Glomerular visceral epithelial cell (primary cell): Measurements from ENCODE around the gene TMEM190.
A peak's percentile ranks its signal among the peaks of the same experiment; 100 is the strongest.

Experiments
- DNase-seq: peaks from one replicate; pipeline ENCODE4 v3.0.0-alpha.2; 2016; ENCODE audit errors: extremely low spot score

TMEM190 gene

DNA sequence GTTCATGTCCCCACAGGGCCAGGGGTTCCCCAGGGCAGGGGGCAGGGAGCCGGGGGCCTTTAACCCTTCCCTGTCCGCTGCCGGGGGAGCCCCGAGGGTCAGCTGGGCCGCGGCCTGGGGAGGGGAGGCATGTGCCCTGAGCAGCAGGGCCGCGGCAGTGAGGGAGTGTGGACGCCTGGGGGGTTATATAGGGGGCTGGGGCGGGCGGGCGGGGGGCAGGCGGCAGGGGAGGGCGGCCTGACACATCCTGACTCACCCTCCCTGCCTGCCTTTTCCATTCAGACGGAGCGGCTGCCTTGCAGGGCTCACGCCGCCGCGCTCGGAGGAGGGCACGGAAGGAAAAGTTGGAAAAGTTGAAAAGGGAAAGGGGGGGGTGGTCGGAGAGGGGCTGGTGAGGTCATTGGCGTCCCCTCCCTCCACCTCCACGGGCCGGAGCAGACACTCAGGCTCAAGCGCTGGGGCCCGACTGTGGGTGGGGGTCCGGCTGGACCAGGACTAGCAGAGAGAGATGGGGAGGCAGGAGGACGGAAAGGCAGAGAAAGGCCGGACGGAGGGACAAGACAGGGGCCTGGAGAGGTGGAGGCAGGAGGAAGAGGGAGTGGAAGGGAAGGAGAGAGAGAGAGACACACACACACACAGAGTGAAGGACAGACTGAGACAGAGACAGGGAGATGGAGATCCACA lies 6.2 kb upstream of the TMEM190 start, which contains the start of gene IL11:
Gene IL11 (minus strand): TSS at position 159 of the 684 bp plus-strand sequence. CDS start 153 bp downstream, at position 6.
- peak; percentile 88 for DNase-seq

DNA sequence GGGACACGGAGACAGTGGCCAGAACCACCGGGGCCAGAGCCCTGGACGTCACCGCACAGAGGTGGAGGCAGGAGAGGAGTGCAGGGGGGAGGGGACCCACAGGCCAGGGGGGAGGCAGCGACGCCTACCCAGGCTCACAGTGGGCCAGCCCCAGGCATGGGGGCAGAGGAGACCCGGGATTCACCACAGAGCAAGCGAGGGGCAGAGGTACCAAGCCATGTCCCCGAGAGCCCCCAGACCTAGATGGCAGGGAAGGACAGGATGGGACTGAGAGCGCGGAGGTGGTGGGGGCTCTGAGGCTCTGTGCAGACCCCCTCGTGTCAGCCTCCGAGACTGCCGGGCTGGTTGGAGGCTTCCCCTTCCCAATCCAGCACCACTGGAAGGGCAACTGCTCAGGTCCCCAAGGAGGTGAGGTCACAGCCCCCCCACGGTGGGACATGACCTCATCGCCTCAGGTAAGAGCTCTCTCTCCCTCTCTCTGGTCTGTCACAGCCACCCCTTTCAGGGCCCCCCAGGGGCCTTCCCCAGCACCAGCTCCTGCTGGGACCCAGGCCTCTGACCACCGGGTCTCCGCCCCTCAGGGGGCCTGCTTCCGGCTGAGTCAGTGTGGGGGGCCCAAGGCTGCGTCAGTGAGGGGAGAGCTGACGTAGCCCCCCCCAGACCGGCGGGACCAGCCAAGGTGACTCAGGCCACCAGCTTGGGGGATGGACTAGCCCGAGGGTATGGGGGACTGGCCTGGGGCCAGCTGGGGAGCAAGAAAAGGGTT lies 4.1 kb upstream of the TMEM190 start:
- DNase-seq = peak; percentile 93

DNA sequence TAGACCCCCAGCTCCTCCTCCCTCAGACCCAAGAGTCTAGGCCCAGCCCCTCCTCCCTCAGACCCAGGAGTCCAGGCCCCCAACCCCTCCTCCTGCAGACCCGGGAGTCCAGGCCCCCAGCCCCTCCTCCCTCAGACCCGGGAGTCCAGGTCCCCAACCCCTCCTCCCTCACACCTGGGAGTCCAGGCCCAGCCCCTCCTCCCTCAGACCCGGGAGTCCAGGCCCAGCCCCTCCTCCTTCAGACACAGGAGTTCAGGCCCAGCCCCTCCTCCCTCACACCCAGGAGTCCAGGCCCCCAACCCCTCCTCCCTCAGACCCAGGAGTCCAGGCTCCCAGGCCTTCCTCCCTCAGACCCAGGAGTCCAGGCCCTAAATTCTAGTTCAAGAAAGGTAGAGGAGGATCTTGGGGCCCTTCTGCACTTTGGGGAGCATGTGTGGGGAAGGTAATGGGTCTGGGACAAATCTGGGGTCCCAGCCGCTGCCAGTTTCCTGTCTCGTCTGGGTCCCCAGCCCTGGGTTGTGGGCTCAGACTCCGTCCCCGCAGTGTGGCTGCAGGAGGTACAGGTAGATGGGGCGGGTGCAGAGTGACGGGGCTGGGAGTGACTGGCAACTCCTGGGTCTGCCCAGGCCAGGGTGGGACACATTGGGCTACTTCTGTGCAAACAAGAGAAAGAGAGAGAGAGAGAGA lies 3.2 kb upstream of the TMEM190 start:
- DNase-seq = peak; percentile 56

DNA sequence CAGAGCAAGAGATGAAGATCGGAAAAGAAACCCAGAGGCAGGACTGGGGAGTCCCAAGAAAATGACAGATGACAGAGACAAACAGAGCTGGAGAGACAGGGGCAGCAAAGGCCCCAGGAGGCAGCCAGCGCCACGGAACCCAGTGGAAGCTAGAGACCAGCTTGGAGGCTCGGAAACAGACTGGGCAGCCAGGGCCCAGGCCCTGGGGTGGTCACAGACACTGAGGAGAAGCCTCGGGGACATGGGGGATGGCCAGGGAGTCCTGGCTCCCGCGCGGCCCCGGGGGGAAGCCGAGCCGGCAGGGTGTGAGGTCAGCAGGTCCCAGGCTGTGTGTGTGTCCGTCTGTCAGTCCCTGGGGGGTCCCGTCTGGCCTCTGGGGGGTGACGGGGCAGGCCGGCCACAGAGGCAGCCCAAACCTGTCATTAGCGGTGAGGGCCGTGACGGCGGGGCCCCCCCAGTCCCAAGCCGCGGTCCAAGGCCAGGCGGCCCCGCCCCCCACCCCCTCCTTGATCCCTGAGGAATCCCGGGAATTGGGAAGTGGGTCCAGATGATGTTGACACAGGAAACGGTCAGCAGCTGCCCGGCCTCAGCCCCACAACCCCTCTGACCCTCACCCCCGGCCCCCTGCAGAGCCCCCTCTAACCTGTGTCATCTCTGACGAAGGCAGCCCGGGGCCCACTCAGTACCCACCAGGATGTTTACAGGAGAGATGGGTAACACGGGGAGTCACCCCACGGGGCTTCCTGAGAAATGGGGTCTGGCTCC lies 2.5 kb upstream of the TMEM190 start:
- peak; percentile 95 for DNase-seq

DNA sequence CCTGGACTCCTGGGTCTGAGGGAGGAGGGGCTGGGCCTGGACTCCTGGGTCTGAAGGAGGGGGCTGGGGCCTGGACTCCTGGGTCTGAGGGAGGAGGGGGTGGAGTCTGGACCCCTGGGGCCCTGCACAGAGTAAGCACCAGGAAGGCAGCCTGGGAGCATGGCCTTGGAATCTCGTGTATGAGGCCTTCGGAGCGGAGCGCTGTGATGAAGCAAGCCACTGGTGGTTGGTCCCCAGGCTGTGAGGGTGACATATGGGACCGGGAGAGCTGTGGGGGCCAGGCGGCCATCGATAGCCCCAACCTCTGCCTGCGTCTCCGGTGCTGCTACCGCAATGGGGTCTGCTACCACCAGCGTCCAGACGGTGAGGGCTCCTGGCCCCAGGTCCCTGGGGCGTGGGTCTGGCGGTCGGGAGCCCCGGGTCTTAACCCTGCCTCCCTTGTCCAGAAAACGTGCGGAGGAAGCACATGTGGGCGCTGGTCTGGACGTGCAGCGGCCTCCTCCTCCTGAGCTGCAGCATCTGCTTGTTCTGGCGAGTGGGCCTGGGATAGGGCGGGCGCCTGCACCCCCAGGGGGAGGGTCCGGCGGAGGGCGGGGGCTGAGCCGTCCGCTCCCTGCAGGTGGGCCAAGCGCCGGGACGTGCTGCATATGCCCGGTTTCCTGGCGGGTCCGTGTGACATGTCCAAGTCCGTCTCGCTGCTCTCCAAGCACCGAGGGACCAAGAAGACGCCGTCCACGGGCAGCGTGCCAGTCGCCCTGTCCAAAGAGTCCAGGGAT lies 918 bp downstream of the TMEM190 start:
- no peak for DNase-seq

DNA sequence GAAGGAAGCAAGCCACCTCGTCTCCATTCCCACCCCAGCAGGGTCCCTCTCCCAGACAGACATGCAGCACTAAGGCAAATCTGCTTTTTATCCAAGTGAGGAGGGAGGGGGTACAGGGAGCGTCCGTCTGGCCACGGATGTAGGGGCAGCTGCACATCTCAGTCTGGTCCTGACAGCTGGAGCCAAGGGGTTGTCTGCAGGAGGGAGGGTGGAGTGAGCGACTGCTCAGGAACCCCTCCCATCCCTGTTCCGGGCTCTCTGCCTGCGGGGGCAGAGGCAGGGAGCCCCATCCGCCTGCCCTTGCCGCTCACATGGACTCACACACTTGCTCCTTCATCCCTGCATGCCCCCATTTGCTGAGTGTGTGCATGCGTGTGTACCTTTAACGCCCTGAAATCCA lies 2.5 kb downstream of the TMEM190 start:
- DNase-seq = no peak

DNA sequence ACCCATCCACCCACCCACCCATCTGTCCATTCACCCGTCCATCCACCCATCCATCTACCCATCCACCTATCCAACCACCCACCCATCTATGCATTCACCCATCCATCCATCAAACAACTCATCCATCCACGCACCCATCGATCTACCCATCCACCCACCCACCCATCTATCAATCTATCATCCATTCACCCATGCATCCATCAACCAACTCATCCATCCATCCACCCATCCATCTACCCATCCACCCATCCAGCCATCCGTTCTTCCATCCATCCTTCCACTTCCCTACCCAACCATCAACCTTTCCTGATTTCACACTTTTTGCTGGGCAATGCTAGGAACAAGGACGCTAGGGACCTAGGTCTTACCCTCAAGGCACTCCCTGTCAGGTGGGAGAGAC lies 5.4 kb downstream of the TMEM190 start:
- DNase-seq = no peak

DNA sequence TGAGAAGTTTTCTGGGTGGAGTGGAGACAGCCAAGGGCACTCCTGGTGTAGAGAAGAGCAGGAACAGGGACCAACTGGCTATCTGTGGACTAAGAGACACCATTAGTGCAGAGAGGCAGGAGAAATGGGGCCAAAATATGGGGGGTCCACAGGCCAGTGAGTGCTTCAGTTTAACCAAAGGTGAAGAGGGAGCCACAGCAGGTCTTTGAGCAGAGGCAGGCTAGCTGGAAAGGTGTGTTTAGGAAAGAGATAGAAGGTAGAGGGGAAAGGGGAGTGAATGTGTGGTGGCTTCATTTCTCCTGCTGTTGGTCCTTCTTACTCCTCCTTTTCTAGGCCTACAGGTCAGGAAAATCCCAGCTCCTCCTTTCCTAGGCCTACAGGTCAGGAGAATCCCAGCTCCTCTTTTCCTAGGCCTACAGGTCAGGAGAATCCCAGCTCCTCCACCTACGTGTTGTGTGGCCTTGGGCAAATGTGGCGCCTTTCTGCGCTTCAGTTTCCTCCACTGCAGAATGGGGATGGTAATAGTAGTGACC lies 6.0 kb downstream of the TMEM190 start:
- no peak for DNase-seq

DNA sequence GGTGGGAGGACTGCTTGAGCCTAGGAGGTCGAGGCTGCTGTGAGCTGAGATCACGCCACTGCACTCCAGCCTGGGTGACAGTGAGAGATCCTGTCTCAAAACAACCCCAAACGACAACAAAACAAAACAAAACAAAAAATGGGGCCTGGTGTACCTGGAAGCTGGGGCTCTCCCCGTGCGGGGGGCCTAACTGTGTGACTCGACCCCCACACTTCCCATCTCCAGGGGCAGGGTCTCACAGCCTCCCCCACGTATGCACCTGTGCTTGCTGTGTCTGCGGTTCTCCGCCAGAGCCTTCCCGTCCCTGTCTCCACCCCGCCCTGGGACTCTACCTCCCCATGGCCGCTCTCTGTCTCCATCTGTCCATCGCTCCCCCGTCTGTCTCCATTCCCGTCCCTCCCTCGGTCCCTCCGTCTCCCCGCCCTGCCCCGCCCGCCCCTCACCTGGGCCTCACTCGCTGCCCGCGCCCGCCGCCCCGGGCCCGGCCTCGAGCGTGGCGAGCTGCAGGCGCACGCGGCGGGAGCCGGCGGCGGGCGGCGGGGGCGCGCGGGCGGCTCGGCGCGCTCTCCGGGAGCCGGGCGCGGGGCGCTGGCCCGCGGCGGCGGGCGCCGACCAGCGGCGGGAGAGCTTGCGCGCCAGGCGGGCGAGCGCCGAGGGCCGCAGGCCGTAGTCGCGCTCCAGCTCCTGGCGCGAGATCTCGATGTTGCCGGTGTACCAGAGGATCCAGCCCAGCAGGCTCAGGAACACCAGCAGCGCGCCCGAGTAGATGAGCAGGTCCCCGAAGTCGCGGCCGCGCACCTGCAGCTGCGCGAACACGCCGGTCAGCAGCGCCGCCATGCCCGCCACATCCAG lies 6.9 kb downstream of the TMEM190 start:
- DNase-seq = peak; percentile 75

DNA sequence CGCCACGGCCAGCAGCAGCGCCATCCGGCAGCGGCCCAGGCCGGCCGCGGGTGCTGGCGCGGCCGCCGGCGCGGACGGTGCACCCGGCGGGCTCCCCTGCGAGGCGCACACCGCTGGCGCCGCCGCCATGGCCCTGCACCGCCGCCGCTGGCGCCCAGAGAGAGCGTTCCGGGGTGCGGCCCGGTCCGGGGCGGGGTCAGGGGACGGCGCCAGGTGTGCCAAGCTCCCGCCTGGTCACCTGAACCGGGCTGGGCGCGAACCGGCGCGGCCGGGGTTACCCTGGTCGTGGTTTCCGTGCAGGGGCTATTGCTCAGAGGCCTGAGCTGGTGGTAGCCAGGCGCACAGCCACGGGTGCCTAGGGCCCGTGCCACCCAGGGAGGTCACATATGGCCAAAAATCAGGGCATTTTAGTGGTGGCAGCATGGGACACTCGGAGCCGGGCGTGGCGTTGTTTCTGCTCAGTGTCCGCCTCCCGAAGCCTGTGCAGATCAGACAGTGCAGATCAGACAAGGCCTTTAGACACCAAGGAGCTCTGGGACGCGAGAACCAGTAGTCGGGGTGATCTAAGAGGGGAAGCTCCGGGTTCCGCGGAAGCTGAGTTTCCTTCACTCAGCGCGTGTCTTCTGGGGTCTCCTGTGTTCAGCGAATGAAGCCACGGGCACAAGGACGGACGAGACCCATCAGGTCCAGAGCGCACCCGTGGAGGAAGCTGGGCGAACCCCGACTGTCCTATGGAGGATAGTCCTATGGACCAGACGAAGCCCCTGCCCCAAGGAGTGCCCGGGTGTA lies 7.7 kb downstream of the TMEM190 start, which contains the start of gene TMEM238:
Gene TMEM238 (minus strand): TSS at position 162 of the 789 bp plus-strand sequence. CDS start 33 bp downstream, at position 129.
- no peak for DNase-seq

DNA sequence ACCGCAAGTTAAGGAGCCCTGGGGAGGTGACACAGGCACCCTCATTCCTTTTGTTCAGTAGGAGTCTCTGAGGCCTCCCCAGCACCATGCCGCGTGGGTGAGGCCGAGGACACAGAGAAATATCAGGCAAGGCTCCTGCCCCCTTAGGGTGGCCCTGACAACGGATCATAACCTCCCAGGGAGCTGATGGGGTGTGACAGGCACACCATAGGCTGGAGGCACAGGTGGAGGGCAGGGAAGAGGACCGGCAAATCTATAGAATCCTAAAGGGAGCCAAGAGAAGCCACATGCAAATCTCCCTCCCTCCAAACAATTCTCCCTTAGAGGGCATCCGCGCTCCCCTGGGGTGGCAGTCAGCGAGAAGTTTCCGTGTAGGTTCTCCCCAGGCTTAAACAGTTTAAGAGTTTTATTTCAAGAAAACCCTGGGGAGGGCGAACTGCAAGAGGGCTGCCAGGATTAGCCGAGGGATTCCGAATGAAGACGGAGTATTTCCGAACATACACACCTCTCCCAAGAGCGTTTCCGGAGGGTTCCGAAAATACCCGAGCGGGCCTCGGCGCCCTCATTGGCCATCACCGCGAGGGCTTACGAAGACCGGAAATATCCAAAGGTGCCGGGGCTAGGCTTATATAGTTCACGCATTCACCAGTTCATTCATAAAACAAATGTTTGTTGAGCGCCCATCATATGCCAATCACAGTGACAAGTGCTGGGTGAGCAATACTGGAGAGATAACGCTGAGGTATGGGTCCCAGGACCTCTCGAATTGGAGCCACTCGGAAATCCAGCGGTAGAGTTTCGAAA lies 8.5 kb downstream of the TMEM190 start:
- peak; percentile 96 for DNase-seq

DNA sequence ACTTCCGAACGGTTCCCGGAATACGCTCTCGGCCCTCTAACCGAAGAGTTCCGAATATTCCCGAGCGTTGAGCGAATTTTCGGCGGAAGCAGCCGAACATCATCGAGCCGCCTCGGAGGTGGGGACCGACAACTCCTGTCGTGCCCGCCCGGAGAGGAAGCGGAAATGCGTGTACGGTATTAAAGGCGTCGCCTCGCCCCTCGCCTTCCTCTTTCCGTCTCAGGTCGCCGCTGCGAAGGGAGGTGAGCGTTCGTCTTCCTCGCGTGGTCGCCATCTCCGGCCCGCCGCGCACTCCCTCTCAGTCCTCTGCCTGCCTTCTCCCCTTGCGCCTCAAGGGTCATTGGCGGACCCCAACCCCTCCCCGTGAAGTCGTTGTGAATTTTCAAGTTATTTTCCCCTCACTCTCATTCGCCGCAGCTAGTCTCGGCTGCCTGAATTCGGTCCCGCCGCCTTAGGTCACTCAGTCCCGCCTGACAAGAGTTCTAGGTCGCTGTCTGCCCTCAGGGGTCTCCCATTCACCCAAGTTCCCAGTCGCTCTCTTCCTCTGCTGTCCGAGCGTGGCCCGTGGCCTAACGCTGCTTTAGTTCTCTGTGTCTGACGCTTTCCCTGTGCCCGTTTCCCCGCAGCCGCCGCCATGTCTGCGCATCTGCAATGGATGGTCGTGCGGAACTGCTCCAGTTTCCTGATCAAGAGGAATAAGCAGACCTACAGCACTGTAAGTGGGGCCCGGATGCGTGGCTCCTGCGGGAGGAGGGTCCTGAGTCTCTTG lies 9.3 kb downstream of the TMEM190 start, which contains the start of gene RPL28:
Gene RPL28 (plus strand): TSS at position 209 of the 769 bp plus-strand sequence. CDS start 426 bp downstream, at position 635.
- peak; percentile 99 for DNase-seq

DNA sequence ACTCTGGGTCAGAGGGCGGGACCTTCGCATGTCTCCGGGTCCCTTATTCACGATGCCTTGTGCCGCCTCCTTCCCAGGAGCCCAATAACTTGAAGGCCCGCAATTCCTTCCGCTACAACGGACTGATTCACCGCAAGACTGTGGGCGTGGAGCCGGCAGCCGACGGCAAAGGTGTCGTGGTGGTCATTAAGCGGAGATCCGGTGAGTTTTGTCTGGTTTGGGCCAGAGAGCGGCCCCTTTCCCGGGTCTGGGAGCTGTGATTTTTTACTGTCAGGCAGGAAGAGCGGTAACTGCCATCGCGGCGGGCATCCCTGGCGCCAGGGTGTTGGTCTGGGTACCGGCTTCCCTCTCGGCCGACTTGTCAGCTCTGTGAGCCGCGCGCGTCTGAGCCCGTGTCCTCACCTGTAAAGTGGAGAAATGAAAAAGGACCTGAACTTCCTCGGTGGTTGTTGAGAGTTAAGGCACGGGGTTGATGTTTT lies 9.9 kb downstream of the TMEM190 start:
- DNase-seq = no peak

DNA sequence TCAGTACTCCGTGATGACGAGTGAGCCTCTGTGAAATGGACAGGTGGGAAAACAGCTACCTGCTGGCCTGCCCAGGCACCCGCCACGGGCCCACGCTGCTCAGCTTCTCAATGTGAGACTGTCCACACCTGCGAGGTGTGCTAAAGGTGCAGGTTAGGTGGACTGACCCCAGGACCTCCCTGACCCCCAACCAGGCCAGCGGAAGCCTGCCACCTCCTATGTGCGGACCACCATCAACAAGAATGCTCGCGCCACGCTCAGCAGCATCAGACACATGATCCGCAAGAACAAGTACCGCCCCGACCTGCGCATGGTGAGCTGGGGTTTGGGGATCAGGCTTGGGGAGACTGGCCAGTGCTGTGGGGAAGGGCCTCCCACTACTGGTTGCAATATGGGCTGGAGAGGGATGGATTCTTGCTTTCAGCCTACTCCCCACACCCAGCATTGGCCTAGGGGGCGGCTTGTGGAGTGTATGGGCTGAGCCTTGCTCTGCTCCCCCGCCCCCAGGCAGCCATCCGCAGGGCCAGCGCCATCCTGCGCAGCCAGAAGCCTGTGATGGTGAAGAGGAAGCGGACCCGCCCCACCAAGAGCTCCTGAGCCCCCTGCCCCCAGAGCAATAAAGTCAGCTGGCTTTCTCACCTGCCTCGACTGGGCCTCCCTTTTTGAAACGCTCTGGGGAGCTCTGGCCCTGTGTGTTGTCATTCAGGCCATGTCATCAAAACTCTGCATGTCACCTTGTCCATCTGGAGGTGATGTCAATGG lies 11.3 kb downstream of the TMEM190 start:
- DNase-seq = no peak

DNA sequence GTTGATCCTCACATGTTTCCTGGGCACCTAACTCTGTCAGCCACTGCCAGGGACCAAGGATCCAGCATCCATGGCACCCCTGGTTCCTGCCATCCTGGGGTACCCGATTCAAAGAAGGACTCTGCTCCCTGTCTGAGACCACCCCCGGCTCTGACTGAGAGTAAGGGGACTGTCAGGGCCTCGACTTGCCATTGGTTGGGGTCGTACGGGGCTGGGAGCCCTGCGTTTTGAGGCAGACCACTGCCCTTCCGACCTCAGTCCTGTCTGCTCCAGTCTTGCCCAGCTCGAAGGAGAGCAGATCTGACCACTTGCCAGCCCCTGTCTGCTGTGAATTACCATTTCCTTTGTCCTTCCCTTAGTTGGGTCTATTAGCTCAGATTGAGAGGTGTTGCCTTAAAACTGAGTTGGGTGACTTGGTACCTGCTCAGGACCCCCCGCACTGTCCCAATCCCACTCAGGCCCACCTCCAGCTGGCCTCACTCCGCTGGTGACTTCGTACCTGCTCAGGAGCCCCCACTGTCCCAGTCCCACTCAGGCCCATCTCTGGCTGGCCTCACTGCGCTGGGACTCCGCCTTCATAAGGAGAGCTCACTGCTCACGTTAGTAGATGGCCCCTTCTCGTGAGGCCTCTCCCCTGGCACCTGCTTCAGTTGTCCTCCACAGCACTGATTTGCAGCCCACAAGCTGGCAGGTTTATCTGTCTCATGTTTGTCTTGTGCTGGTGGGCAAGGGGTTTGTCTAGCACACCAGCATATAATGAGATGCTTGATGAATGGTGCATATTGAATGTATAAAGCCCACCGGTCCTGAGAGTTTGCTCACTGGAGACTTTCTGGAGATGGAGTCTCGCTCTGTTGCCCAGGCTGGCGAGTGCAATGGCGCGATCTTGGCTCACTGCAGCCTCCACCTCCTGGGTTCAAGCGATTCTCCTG lies 13.0 kb downstream of the TMEM190 start:
- no peak for DNase-seq
